IPS-NIHi11 (cell line): ENCODE results near the gene BRAF.
"Not testable (repeated sequence)": the region's sequence is repeated elsewhere in the genome, so short reads cannot be mapped to it uniquely, and the experiment has no call there.

ENCODE experiments used
- DNase-seq: peaks from one replicate; pipeline ENCODE4 v3.0.0; 2012; ENCODE audit warnings: mixed read lengths, low spot score

BRAF gene

DNA sequence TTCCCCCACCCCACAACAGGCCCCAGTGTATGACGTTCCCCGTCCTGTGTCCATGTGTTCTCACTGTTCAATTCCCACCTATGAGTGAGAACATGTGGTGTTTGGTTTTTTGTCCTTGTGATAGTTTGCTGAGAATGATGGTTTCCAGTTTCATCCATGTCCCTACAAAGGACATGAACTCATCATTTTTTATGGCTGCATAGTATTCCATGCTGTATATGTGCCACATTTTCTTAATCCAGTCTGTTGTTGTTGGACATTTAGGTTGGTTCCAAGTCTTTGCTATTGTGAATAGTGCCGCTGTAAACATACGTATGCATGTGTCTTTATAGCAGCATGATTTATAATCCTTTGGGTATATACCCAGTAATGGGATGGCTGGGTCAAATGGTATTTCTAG is 216.0 kb downstream of the BRAF start:
- DNase-seq = not testable (repeated sequence)

DNA sequence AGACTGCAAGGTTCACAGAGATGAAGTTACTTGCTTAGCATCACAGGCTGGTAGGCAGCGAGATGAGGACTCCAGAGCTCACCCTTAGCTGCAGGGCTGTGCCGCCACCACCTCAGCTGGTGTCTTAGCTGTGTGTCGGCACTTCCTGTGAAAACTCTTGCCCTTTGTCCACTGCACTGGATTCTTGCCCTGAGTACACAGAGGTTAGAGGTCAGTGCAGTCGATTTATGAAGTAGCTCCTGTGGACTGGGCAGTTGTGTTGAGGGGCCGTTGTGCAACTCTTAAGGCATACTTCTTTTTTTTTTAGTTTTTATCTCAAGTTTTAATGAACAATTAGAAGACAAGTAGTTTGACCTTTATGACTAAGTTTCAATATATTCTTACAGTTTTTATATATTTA is 217.6 kb downstream of the BRAF start:
- no peak for DNase-seq

DNA sequence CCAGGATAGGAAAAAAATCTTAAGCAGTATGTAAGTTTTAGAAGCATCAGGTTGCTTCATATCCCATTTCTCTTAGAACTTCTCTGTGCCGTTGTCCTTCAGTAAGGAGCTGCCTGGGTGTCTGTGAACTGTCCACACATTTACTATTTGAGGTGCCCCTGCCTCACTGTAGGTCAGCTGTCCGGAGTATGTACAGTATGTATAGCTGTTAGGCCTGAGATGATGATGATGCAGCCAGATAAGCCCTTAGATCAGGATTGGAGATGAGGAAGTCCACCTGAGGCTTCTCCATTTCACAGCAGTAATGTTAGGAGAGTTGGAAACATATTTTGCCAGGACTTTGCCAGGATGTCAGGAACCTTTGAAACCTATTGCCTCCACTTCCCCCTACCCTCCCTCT is 220.5 kb downstream of the BRAF start:
- DNase-seq = no peak

DNA sequence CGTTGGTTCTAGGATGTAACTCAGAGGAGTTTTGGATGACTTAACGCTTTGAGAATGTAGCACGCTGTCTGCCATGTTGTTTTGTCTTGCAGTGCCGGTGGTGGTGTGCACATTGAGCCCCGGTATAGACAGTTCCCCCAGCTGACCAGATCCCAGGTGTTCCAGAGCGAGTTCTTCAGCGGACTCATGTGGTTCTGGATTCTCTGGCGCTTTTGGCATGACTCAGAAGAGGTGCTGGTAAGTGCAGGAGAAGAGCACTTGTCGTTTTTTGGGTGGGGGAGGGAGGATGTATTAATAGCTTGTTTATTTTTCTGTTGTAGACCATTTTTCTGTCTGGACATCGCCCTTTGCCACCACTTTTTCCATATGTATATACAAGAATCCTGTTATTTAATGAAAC is 222.0 kb downstream of the BRAF start:
- no peak for DNase-seq

DNA sequence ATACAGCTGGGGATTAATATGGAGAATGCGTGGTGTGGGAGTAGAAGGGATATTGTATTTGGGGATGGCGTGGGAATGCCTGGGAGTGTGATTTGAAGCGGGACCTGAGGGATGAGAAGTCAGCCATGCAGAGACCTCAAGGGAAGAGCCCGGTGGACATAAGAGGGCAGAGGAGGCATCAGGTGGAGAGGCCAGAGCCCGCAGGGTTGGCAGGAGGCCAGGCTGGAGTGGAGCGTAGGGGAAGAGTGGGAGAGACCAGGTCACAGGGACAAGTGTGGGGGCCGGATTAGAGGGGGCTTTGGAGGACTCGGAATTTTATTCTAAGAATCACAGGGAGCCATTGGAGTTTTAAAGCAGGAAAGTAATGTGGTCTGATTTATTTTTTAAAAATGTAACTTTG is 226.3 kb downstream of the BRAF start:
- DNase-seq = no peak

DNA sequence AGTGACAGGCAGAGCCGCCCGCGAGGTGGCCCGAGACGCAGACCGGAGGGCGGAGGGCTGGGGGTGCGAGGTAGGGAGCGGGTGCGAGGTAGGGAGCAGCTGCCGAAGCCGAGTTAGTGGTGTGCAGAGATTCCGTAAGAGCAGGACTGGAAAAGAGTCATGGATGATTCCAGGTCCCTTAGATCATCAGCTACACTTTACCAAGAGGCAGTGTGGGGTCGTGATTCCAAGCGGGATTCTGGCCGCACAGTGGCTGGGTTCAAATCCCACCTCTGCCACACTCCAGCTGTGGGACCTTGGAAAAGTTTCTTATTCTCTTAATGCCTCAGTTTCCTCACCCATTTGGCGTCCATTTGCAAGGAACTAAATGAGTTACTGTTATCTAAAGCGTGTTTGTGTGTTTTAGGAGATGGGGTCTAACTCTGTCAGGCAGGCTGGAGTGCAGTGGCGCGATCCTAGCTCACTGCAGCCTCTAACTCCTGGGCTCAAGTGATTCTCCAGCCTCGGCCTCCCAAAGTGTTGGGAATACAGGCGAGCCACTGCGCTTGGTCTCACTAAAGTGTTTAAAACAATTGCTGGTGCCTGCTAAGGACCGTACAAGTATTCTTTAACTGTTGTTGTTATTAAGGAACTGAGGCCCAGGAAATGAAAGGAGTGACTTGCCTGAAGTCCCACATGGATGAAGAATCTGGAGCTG is 227.1 kb downstream of the BRAF start:
- DNase-seq = no peak

DNA sequence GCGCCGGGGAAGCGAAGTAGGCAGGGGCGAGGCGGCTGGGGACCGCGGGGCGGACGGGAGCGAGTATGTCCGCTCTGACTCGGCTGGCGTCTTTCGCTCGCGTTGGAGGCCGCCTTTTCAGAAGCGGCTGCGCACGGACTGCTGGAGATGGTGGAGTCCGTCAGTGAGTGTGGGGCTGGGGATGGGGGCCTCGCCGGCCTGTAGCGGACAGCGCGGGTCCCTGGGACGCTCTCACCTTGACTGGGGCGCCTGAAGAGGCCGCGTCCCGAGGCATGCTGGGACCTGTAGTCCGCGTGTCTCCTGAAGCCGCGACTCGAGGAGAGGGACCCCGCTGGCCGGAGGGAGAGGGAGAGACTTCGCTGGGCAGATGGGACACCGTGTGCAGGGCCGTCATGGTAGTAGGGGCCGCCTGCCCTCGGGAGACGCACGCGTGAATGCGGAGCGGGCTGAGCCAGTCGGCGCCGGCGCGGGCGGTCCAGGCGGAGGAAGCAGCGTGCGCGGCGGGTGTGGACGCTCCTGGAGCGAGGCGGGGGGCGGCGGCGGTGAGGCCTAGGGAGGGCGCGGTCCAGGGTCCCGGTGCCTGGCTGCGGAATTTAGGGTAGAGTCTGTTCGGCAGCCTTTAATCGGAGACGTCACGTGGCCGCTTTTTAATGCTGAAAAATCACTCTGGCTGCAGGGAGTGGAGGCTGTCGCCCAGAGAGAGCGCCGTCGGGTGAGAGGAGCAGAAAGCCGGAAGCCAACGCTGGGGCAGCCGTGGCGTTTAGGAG is 227.9 kb downstream of the BRAF start, which contains the start of gene NDUFB2:
Gene NDUFB2 (plus strand): TSS at position 29 of the 767 bp plus-strand sequence. CDS start 37 bp downstream, at position 66.
- DNase-seq = peak; percentile 88

DNA sequence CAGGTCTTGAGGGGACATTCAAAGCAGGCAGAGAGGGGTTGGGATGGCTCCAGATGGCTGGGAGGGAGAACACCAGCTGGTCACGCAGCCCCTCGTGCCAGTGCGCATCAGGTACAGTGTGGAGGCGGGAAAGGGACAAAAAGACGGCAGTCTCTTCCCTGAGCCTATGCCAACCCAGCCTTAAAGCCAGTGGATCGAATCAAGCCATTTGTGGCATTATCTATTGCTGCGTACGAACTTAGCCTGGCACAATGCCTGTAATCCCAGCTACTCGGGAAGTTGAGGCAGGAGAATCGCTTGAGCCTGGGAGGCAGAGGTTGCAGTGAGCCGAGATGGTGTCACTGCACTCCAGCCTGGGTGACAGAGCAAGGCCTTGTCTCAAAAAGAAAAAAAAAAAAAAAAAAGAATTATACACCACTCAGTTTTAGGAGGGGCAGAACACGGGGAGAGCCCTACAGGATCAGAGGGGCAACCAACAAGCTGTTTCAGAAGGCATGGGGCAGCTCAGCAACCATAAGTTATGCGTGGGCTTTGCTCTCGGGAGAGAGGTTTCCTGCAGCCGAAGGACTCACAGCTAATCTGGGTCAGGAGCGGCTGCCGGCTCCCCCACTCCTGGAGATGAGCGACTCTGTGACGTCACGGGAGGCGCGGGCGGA is 228.6 kb downstream of the BRAF start:
- DNase-seq = peak; percentile 98

DNA sequence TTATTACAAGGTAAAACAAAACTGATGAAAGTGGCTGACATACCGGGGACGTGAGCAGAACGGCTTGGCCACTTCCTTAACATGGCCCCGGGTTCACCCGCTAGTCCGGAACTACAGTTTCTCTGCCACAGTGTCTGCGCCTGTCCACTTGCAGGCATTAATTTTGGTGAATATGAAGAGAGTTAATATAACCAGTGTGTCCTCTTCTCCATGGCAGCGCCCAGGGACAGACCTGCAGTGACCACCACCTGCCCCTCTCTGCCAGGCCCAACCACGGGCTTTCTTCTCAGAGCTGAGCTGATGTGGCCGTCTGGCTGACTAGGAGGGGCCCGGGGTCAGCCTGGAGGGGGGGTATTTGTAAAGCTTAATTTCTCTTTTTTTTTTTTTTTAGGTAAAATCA is 229.3 kb downstream of the BRAF start:
- no peak for DNase-seq

DNA sequence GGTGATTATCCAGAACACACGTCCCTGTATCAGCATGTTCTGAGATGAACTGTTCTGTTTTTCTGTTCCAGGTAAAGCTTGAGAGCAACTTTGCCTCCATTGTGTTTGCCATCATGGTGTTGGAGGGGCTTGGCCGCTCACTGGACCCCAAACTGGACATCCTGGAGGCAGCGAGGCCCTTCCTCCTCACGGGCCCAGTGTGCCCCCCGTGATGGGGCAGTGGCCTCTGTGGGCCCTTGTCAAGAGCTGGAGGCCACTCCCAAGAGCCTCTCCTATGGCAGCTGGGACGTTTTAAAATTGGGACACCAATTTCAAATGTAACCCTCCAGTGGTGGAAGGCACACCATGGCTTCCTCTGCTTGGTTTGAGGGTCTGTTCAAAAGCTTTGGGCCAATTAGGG is 230.1 kb downstream of the BRAF start:
- no peak for DNase-seq

DNA sequence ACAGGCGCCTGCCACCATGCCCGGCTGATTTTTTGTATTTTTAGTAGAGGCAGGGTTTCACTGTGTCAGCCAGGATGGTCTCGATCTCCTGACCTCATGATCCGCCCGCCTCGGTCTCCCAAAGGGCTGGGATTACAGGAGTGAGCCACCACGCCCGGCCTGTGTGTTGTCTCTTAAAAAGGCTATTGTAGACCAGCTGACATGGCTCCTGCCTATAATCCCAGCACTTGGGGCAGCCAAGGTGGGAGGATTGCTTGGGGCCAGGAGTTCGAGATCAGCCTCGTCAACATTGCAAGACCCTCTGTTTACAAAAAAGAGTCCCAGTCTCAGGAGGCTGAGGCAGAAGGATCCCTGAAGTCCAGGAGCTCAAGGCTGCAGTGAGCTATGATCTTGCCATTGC is 230.9 kb downstream of the BRAF start:
- not testable (repeated sequence) for DNase-seq

DNA sequence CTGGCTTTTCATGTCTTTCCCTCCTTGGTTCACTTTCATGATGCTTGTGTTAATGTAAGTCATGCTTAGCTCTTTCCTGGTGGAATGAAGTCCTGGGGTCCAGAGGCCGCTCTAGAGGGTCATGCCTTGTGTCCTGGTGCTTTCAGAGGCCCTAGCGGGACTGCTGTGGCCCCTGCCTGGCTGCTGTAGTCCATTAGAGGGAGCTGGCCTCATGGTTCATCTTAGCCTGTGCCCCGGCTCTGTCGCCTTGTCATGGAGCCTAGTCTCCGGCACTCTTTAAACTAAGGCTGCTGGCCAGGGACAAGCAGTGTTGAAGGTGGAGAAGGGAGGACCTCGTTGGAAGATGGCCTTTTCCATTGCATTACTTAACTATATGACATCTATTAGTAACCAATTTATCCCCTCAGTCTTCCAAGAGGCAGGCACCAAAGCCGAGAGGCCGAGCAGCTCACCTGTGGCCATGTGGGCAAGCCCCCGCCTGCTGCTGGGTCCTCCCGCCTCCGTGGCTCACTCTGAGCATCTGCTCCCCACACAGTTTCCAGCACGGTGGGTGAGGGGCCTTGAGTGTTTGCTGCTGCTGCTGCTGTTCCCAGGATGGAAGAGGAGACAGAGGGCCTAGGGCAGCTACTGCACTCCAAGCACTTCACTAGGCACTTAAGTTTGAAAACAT is 233.2 kb downstream of the BRAF start:
- DNase-seq = no peak

DNA sequence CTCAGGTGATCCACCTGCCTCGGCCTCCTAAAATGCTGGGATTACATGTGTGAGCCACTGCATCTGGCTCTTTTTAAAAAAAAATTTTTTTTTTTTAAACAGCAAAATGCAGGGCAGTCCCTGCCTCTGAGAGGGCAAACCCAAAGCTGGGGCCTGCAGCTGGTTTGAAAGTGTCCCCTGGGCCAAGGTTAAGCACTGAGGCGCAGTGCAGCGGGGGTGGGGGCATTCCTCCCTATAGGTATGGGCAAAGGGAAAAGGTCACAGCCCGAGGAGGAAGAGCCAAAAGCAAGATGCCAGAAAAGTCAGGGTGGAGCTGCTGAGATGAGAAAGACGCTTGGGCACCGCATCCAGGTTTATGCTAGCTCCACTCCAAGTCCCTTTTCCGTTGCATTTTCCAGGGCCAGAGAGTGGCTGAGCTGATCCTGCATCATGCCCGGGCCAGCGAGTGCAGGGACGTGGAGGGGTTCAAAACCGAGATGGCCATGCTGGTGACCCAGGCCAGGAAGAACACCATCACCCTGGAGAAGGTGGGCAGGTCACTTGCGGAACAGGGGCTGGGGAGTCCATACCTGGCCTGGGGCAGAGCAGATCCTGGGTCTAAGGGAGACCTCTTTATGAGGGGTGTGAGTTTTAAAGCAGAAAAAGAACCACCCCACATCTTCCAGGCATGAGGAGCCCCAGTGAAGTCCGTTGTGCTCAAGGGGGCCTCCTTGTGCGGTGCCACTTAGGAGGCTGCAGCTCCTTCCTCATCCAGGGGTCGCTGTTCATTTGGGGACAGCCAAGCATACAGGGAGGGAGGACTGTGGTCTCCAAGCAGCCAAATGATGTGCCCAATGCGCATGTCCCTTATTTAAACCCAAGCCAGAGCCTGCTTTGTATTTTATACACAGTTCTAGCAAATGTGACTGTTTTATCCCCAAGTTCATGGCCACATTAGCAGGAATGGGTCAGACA is 235.3 kb downstream of the BRAF start:
- no peak for DNase-seq

DNA sequence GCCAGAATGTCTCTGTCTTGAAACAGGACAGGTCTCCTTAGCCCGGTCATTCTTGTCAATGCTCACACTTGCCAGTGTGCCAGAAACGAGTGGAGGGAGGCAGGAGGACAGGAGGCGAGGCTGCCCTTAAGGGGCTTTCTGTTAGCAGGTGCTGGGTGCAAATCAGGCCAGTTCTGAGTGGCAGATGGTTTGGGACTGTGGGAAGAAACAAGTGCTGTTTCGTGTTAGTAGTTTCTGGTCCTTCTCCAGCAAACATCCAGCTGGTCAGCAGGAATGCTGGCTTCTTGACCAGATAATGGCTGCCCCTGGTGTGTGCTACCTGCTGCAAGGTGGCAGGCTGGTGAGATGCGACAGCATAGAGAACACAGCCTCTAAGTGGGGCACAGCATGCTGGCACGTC is 236.4 kb downstream of the BRAF start:
- DNase-seq = no peak

DNA sequence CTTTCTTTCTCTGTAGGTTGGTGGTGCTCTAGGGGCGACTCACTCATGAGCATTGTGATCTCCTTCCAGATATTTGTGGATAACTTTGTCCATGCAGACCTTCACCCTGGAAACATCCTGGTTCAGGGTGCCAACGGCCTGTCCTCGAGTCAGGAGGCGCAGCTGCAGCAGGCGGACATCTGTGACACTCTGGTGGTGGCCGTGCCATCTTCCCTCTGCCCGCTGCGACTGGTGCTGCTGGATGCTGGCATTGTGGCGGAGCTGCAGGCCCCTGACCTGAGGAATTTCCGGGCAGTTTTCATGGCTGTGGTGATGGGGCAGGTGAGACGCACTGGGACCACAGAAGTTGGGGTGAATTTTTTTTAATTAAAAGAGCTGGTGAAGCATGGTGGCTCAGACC is 237.8 kb downstream of the BRAF start:
- DNase-seq = no peak

DNA sequence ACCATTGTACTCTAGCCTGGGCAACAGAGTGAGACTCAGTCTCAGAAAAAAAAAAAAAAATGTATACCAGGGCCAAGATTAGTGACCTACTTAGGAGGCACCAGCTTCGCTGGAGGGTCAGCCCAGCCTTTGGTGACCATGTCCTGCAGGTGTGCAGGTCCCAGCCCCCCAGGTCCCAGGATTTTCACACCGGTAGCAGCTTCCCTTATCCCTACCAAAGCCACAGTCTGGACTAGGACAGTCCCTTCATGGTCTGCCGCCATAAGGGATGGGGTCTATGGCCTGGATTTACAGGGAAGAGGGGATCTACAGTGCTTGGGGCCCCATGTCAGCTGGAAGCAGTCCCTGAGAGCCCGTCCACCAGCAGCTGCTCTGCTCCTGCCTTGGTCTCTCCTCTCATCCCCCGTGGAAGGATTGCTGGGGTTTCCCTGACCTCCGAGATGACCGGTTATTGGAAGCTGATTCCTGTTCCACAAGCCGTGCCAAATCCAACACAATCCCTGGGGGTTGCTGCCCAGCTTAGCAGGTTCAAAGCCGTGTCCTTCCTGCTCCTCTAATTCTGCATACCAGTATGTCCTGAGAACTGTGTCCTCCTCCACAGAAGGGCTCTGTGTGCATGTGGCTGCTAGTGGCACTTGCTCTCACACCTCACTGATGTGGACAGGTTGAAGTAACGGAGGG is 239.2 kb downstream of the BRAF start:
- no peak for DNase-seq

DNA sequence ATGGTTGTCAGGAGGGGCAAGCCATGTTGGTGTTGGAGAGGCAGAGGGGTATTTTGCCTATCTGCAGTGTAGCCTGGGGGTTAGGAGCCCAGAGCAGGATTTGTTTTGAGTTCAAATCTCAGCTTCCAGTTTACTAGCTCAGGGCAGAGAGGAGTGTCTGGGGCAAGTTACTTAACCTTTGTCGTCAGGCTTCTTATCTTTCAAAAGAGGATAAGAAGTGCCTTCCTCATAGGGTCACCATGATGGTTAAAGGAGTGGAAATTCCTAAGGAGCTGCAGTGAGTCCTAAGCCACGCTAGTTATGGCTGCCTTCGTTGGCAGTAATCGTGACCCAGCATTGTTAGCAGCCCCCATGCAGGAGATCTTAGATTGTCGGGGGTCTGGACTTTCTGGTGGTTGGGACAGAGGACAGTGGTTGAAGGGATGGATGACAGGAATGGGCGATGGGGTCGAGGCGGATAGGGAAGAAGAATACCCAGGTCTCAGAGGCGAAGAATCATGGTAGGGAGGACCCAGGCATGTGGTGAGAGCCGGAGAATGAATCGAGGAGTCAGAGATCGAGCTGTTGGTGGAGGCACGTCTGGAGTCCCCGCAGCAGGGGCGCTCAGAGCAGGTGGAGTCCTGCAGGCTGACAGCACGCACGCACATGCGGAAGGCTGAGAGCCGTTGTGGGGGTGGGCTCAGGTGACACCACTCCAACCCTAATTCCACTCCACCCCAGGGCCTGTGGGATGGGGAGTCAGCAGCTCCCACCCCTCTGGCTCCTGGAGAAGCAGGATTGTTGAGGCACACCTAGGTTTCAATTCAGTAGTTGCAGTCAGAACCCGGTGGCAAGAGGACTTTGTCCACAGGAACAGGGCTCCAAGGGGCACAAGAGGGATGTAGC is 240.4 kb downstream of the BRAF start:
- no peak for DNase-seq

DNA sequence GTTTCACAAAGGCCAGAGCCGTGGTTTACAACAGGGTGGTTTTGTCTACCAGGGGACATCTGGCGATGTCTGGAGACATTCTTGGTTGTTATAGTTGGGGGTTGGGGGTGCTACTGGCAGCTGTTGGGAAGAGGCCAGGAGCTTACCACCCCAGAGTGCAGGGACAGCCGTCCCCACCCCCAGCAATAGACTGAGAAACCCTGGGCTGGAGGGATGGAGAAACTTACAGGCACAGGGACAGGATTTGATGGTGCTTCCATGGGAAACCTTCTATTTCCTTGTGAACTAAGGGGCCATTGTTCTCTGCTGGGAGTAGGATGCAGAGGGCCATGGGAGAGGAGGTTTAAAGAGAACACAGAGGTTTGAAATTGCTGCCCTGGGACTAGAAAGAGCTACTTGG is 241.1 kb downstream of the BRAF start:
- no peak for DNase-seq

DNA sequence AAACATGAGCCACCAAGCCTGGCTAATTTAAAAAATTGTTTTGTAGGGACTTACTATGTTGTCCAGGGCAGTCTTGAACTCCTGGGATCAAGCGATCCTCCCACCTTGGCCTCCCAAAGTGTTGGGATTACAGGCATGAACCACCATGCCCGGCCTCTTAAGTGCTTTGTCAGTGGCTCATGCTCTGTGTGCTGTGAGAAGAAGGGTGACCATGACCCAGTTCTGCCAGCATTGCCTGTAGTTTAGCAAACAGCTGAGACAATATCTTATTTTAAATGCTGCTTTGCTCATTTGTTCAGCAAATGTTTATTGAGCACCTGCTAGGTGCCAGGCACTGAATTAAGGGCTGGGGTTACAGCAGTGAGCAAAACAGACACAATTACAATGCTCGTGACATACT is 243.0 kb downstream of the BRAF start:
- DNase-seq = no peak

DNA sequence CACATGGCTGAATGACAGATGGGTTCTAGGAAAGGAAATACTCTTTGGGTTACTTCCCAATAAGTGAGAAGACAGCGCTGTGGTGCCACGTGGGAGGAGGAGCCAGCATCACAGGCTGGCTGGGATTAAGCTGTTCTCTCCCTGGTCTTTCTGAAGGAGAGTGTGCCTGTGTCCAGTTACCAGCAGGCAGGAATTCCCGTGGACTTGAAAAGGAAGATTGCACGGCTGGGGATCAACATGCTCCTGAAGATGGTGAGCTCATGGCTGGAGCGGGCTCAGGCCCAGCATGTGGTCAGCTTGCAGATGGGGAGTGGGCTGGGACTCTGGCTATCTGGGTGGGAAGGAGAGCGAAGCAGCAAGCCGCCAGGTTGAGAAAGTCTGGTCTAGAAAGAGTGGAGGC is 243.8 kb downstream of the BRAF start:
- no peak for DNase-seq
